GM12892 (cell line): ENCODE data around the gene ACYP2.

Source experiments
- POLR2A ChIP-seq: IDR thresholded peaks from 2 replicates; pipeline ENCODE4 v1.6.1; 2011; ENCODE audit warnings: low read depth, low read length, control low read depth
- POLR2AphosphoS5 ChIP-seq: IDR thresholded peaks from 2 replicates; pipeline ENCODE4 v1.6.1; 2011; ENCODE audit warnings: low read depth, low read length, control low read depth
- TAF1 ChIP-seq: IDR thresholded peaks from 2 replicates; pipeline ENCODE4 v1.6.1; 2011; ENCODE audit warnings: low read depth, mild to moderate bottlenecking, control low read depth, low read length, borderline replicate concordance

DNA sequence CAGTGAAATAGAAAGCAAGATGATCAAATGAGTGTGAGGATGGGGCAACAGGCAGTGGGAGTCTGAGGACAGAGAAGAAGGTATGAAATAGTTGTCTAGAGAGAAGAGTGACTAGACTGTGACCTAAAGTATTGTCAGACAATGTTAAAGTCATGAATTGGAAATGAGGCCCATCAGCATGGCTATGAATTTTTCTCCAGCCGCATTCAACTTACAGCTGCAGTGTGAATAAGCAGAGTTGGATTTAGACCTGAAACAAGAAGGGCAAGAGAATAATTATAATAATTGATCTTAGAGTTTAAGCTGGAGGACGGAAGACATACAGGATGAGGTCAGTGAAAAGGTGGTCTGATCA, 144.8 kb downstream of the ACYP2 start:
- no peak for TF ChIP-seq POLR2AphosphoS5
- no peak for TF ChIP-seq TAF1
- TF ChIP-seq POLR2A: no peak
